HepG2 (cell line): Measurements from ENCODE around the gene MYCBP2. TPM values are rescaled to one million over a fixed set of nuclear protein-coding genes. Genes with fewer than 3 reads are reported as not detected.

ENCODE experiments used
- ETS1 ChIP-seq: sonication (generic); formaldehyde crosslinking; IDR thresholded peaks from 2 replicates; pipeline ENCODE4 v1.4.0; 2020; ENCODE audit warnings: missing genetic modification reagents
- GABPA ChIP-seq, 2 experiments: IDR thresholded peaks; 2 replicates each; pipeline ENCODE4 v1.6.1; 2011 to 2016; ENCODE audit warnings: low read depth in 2 of 2, low read length in 1 of 2, missing biosample characterization in 1 of 2, missing genetic modification characterization in 1 of 2
- GATAD1 ChIP-seq: IDR thresholded peaks from 2 replicates; pipeline ENCODE4 v1.6.1; 2016; ENCODE audit warnings: missing genetic modification reagents, missing compliant biosample characterization
- GPN1 ChIP-seq: sonication (generic); formaldehyde crosslinking; IDR thresholded peaks from 2 replicates; pipeline ENCODE4 v1.5.1; 2020; ENCODE audit warnings: missing genetic modification reagents, borderline replicate concordance
- IRF1 ChIP-seq: sonication (generic); formaldehyde crosslinking; IDR thresholded peaks from 2 replicates; pipeline ENCODE4 v1.4.0; 2020; ENCODE audit warnings: low read depth, mild to moderate bottlenecking, missing genetic modification reagents
- KDM4B ChIP-seq: sonication (generic); formaldehyde crosslinking; IDR thresholded peaks from 2 replicates; pipeline ENCODE4 v1.4.0; 2020; ENCODE audit warnings: missing genetic modification reagents
- KDM5A ChIP-seq: fragments of 200-600 bp; sonication (generic); IDR thresholded peaks from 2 replicates; pipeline ENCODE4 v1.7.0; 2018; ENCODE audit warnings: antibody characterized with exemption, mild to moderate bottlenecking, low read length, borderline replicate concordance
- MYC ChIP-seq: sonication (generic); formaldehyde crosslinking; IDR thresholded peaks from 2 replicates; pipeline ENCODE4 v1.9.0; 2021; ENCODE audit warnings: missing genetic modification reagents, borderline replicate concordance
- NCOA1 ChIP-seq: sonication (generic); formaldehyde crosslinking; IDR thresholded peaks from 2 replicates; pipeline ENCODE4 v1.9.0; 2021; ENCODE audit warnings: missing genetic modification reagents
- NR2F1 ChIP-seq, 2 experiments: fragments of 450-650 bp in 1 of 2; formaldehyde crosslinking in 1 of 2; IDR thresholded peaks; 2 replicates each; pipeline versions ENCODE4 v1.5.0 to v1.6.1; 2016 to 2020; ENCODE audit warnings: mild to moderate bottlenecking in 1 of 2, missing compliant biosample characterization in 1 of 2, missing genetic modification reagents in 1 of 2, moderate library complexity in 1 of 2
- PLSCR1 ChIP-seq: sonication (generic); formaldehyde crosslinking; IDR thresholded peaks from 2 replicates; pipeline ENCODE4 v1.5.0; 2020; ENCODE audit warnings: missing genetic modification reagents, mild to moderate bottlenecking, borderline replicate concordance
- RFX1 ChIP-seq: fragments of 450-650 bp; IDR thresholded peaks from 2 replicates; pipeline ENCODE4 v1.6.1; 2017
- TP53 ChIP-seq: sonication (generic); formaldehyde crosslinking; conservative IDR thresholded peaks from 2 replicates; pipeline ENCODE4 v1.4.0; 2020; ENCODE audit warnings: missing genetic modification reagents
- ZBTB37 ChIP-seq: sonication (generic); formaldehyde crosslinking; IDR thresholded peaks from 2 replicates; pipeline ENCODE4 v1.4.0; 2020; ENCODE audit warnings: mild to moderate bottlenecking, missing genetic modification reagents
- ZMYM3 ChIP-seq: sonication (generic); formaldehyde crosslinking; IDR thresholded peaks from 2 replicates; pipeline ENCODE4 v1.5.1; 2020; ENCODE audit warnings: mild to moderate bottlenecking, missing genetic modification reagents
- ZNF234 ChIP-seq: sonication (generic); formaldehyde crosslinking; conservative IDR thresholded peaks from 2 replicates; pipeline ENCODE4 v1.5.1; 2020; ENCODE audit warnings: mild to moderate bottlenecking, missing genetic modification reagents
- ZNF274 ChIP-seq: sonication (generic); formaldehyde crosslinking; IDR thresholded peaks from 2 replicates; pipeline ENCODE4 v1.5.1; 2020; ENCODE audit warnings: mild to moderate bottlenecking, missing genetic modification reagents
- ZNF512 ChIP-seq: sonication (generic); formaldehyde crosslinking; IDR thresholded peaks from 2 replicates; pipeline ENCODE4 v1.4.0; 2020; ENCODE audit warnings: mild to moderate bottlenecking, missing genetic modification reagents
- ZNF749 ChIP-seq: sonication (generic); formaldehyde crosslinking; IDR thresholded peaks from 2 replicates; pipeline ENCODE4 v1.8.0; 2022; ENCODE audit warnings: mild to moderate bottlenecking, missing genetic modification reagents, moderate library complexity, borderline replicate concordance
- polyA plus RNA-seq, 8 experiments: library from polyadenylated mRNA; depleted of rRNA in 3 of 8; stranded (reverse) in 7 of 8; unstranded in 1 of 8; fragments of >200 nt; fragmentation: Illumina TruSeq in 4 of 8; extraction: Trizol in 4 of 8; gene quantifications; 2 replicates each; pipeline versions ENCODE4 v1.2.1 to v1.2.3, GENCODE V29; 2011 to 2016; ENCODE audit warnings: low read depth in 4 of 8, missing spikeins in 1 of 8, mixed read lengths in 1 of 8; ENCODE audit not compliant: insufficient read depth in 1 of 8
- total RNA-seq, 5 experiments: library from RNA; depleted of rRNA; stranded (reverse); fragments of >200 nt; fragmentation: Illumina TruSeq; extraction: Trizol; gene quantifications; 2 replicates each; pipeline ENCODE4 v1.2.3, GENCODE V29; 2016; ENCODE audit warnings: low read depth in 1 of 5

Gene MYCBP2
- total and polyA plus RNA-seq, 2 of the 13 experiments (the other 11 are each of a cell fraction or from before 2014, with no cell fraction given), result 16.3 to 35.3 TPM

GRCh38 chr13:77326905-77327604 lies at the start of gene MYCBP2 (continued):
- TF ChIP-seq IRF1 (CRISPR knock-in tag), result no peak
- TF ChIP-seq ZMYM3 (CRISPR knock-in tag), result peak; percentile 50; the same call in 1 of the 2 replicates
- TF ChIP-seq ZNF512, result no peak
- no peak for TF ChIP-seq GABPA (IDR thresholded peaks at IDR 0.05; ENCODE audit: low read depth, low read length)
- TF ChIP-seq GABPA (CRISPR knock-in tag; IDR thresholded peaks at IDR 0.05; ENCODE audit: low read depth), result no peak
- TF ChIP-seq GATAD1 (CRISPR knock-in tag), result peak; percentile 81; the same call in 1 of the 2 replicates
- no peak for TF ChIP-seq TP53 (CRISPR knock-in tag)
- peak; percentile 61 for TF ChIP-seq ZNF234 (CRISPR knock-in tag)
- no peak for TF ChIP-seq NR2F1 (CRISPR knock-in tag; IDR thresholded peaks at IDR 0.05)
- no peak for TF ChIP-seq GPN1
- no peak for TF ChIP-seq ETS1 (CRISPR knock-in tag)
- TF ChIP-seq ZBTB37, result no peak
- TF ChIP-seq MYC (CRISPR knock-in tag), result peak; percentile 83
- no peak for TF ChIP-seq RFX1
- peak; percentile 62; the same call in 1 of the 2 replicates for TF ChIP-seq KDM5A
- TF ChIP-seq KDM4B (CRISPR knock-in tag), result peak; percentile 87; the same call in 1 of the 2 replicates
- no peak for TF ChIP-seq ZNF749 (CRISPR knock-in tag)
- TF ChIP-seq PLSCR1 (CRISPR knock-in tag), result no peak
- TF ChIP-seq NCOA1 (CRISPR knock-in tag), result no peak
- no peak for TF ChIP-seq ZNF274
